HEK293 (cell line): ENCODE results near the gene PTK7.
A peak's percentile ranks its signal among the peaks of the same experiment; 100 is the strongest.

Experiments
- KLF1 ChIP-seq: fragments of 450-650 bp; formaldehyde crosslinking; IDR thresholded peaks from 2 replicates; pipeline ENCODE4 v1.5.1; 2016; ENCODE audit warnings: missing biosample characterization, missing genetic modification characterization
- PRDM1 ChIP-seq: fragments of 450-650 bp; formaldehyde crosslinking; IDR thresholded peaks from 2 replicates; pipeline ENCODE4; 2016; ENCODE audit warnings: missing biosample characterization, missing genetic modification characterization
- TCF7L2 ChIP-seq: IDR thresholded peaks from 2 replicates; pipeline ENCODE4 v1.6.1; 2011; ENCODE audit warnings: low read depth, mild to moderate bottlenecking, inconsistent platforms, low read length, moderate library complexity, borderline replicate concordance
- ZBTB1 ChIP-seq: fragments of 450-650 bp; formaldehyde crosslinking; IDR thresholded peaks from 2 replicates; pipeline ENCODE4 v1.5.1; 2016; ENCODE audit warnings: missing biosample characterization, missing genetic modification characterization
- TF ChIP-seq, protein P1 (sequence below): fragments of 450-650 bp; formaldehyde crosslinking; IDR thresholded peaks from 2 replicates; pipeline ENCODE4 v1.5.1; 2016; ENCODE audit warnings: missing biosample characterization, missing genetic modification characterization

DNA sequence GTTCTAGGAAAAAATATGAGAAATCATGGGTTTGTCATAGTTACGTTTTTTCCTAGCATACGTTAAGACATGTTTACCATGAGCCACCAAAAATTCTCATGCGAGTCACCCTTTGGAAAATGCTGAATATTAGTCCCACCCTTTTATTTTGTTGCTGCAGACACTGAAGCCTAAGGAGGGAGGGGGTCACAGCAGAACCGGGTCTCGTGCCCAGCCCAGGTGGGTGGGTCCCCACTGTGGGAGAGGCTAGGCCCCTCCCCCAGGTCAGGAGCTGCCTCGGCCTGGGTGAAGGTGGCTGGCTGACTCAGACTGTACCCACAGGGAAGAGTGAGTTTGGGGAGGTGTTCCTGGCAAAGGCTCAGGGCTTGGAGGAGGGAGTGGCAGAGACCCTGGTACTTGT, 68.8 kb downstream of the PTK7 start:
- 0 out of 2 replicates have a peak, but pooled peaks have one; percentile 25 for TF ChIP-seq KLF1
- TF ChIP-seq TCF7L2: no peak
- TF ChIP-seq, protein P1, sequence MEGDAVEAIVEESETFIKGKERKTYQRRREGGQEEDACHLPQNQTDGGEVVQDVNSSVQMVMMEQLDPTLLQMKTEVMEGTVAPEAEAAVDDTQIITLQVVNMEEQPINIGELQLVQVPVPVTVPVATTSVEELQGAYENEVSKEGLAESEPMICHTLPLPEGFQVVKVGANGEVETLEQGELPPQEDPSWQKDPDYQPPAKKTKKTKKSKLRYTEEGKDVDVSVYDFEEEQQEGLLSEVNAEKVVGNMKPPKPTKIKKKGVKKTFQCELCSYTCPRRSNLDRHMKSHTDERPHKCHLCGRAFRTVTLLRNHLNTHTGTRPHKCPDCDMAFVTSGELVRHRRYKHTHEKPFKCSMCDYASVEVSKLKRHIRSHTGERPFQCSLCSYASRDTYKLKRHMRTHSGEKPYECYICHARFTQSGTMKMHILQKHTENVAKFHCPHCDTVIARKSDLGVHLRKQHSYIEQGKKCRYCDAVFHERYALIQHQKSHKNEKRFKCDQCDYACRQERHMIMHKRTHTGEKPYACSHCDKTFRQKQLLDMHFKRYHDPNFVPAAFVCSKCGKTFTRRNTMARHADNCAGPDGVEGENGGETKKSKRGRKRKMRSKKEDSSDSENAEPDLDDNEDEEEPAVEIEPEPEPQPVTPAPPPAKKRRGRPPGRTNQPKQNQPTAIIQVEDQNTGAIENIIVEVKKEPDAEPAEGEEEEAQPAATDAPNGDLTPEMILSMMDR (tag by site-specific recombination): no peak
- no peak for TF ChIP-seq PRDM1 (tag by site-specific recombination)
- TF ChIP-seq ZBTB1 (tag by site-specific recombination): no peak
